ENCODE results near the gene KCNQ5.

Gene KCNQ5

DNA sequence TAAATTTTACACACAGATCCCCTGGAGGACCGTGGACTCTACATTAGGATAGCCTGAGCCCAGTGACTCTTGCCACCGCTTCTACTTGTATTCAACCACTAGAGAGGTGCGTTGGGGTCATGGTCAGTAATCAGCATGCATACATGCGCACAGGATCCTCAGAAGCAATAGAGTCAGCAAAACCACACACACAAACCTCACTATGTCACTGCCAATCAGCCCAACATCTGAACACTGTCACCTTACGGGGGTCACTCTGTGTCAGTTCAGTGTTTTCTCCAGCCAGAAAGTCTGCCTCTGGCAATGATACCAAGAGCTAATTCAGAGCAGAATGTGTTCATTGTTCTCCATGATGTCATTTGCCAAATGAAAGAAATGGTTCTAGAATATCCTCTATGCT lies 378.1 kb downstream of the KCNQ5 start:
- Mint-ChIP-seq H3K9me3 (no peaks in the 10 kb centered on the region), H3K27me3 (no peaks in the 10 kb centered on the region), H3K4me3 (no peak overlapping the region), H3K4me1 (no peaks in the 10 kb centered on the region), H3K27ac (no peak overlapping the region), H3K36me3 (no peaks in the 10 kb centered on the region)
- DNase-seq: no peak
- CTCF ChIA-PET: no interaction called here

DNA sequence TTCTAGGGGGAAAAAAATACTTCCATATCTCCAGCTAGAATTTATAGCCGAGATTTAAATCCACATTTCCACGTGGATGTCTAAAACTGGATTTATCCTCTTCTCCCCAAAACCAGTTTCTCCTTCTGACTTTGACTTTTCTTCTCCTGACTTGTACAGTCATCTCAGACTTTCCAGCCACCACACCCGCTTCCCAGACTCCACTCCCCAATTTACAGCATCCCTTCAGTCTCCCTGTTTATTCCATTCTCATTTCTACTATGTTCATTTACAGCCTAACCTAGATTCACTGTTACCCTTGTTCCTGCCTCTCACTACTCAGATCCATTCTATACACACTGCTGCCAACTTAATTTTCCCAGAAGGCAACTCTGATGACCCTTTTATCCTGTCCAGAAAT lies 378.6 kb downstream of the KCNQ5 start:
- no peak overlapping the region for H3K27ac Mint-ChIP-seq
- H3K4me3 Mint-ChIP-seq: no peak overlapping the region
- CTCF ChIA-PET: no interaction called here

DNA sequence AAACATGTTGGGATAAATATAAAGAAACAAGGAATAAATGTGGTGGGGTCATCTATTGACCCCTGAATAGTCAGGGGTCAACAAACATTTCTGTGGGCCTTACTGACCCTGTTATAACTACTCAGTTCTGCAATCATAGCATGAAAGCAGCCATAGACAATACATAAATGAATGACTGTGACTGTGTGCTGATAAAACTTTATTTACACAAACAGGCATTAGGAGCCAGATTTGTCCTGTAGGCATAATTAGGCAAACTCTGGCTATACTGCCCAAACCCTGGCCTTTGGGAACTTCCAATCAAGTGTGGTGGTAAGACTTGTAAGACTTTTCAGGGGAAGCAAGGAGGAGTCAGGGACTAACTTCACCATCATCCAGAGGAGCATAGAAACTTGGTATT lies 380.7 kb downstream of the KCNQ5 start:
- Mint-ChIP-seq H3K27me3 (no peaks in the 10 kb centered on the region), H3K27ac (no peak overlapping the region), H3K36me3 (no peaks in the 10 kb centered on the region), H3K4me1 (no peaks in the 10 kb centered on the region), H3K9me3 (no peaks in the 10 kb centered on the region), H3K4me3 (no peak overlapping the region)
- CTCF ChIA-PET: interaction anchor here (0.6 kb wide), 1 partner anchor 643 kb away, joined by 3 read pairs; no protein-coding TSS in a partner anchor
- no peak for DNase-seq

More for the DNA sequence above, 378.6 kb downstream of the KCNQ5 start:
- Mint-ChIP-seq H3K4me1 (no peaks in the 10 kb centered on the region), H3K27me3 (no peaks in the 10 kb centered on the region), H3K9me3 (no peaks in the 10 kb centered on the region), H3K36me3 (no peaks in the 10 kb centered on the region)
- DNase-seq: no peak

DNA sequence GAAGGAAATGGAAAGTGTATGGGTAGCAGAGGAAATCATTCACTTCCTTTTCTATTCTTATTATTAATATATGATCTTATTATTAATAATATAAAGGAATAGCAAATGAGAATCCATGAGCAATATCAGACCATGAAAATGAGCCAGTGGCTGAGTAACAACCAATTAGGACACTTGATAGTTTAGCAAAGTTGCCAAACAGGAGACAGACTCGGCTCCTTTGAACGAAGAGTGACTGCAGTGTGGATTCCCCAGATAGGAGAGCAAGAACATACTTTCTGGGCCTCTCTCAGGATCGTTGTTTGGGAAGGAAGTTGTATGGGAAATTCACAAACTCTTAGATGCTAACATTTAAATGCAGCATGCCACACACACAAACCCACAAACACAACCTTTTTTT lies 381.4 kb downstream of the KCNQ5 start:
- CTCF ChIA-PET: no interaction called here
- Mint-ChIP-seq H3K4me1 (no peaks in the 10 kb centered on the region), H3K36me3 (peaks cover 4% of the 10 kb centered on the region), H3K27me3 (no peaks in the 10 kb centered on the region), H3K9me3 (no peaks in the 10 kb centered on the region), H3K27ac (no peak overlapping the region), H3K4me3 (no peak overlapping the region)
- DNase-seq: no peak

DNA sequence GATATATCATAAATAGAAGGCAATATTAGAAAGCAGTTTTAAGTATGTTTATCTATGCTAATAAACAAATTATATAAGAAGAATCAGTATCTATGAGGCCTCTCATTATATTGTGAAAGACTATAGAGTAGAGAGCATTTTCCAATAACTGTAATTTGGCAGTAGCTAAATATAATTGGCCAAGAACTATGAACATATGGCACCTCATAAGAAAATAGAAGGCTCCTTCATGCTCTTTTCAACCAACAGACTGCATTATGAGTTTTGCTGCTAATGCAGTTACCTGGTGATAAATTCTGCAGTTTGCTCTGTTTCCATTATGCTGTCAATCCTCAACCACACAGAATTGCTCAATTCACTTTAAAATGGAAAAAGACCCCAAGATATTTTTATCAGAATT lies 382.4 kb downstream of the KCNQ5 start:
- no peak overlapping the region for H3K4me3 Mint-ChIP-seq
- no peaks in the 10 kb centered on the region for H3K9me3 Mint-ChIP-seq
- CTCF ChIA-PET: no interaction called here
- H3K27ac Mint-ChIP-seq: no peak overlapping the region
- no peaks in the 10 kb centered on the region for H3K27me3 Mint-ChIP-seq
- H3K36me3 Mint-ChIP-seq: peaks cover 4% of the 10 kb centered on the region
- no peaks in the 10 kb centered on the region for H3K4me1 Mint-ChIP-seq
- DNase-seq: no peak

DNA sequence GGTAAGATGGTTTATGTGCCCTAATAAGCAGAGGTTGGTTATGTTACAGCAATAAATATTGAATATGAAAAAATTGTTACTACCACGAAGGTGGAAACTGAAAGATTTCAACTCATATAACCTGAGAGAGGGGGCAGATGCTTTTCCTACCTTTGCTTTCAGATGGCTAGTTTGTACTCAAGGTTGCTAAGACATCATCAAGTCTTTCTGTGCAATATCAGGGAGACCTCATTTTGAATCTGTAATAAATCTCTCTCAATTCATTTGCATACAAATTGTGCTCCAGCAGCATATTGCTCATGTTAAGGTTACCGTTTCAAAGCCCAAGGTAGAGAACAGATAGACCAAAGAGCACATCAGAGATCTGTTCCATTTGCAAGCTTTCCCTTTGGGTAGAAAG lies 383.0 kb downstream of the KCNQ5 start:
- Mint-ChIP-seq H3K27ac (no peak overlapping the region), H3K4me1 (no peaks in the 10 kb centered on the region), H3K27me3 (no peaks in the 10 kb centered on the region), H3K9me3 (no peaks in the 10 kb centered on the region), H3K36me3 (peaks cover 4% of the 10 kb centered on the region), H3K4me3 (no peak overlapping the region)
- CTCF ChIA-PET: no interaction called here
- no peak for DNase-seq

DNA sequence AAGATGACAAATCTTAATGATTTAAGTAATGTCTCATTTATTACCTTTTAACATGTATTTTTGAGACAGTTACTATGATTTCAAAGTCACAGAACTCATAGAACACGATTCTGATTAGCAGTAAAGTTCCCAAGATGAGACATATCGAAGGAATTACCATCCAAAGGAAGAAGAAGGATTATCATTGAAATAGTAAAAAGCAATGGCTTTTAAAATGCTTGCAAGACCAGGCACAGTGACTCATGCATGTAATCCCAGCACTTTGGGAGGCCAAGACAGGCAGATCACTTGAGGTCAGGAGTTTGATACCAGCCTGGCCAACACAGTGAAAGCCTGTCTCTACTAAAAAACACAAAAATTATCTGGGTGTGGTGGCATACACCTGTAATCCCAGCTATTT lies 384.3 kb downstream of the KCNQ5 start:
- Mint-ChIP-seq H3K36me3 (peaks cover 4% of the 10 kb centered on the region), H3K27ac (no peak overlapping the region), H3K4me1 (no peaks in the 10 kb centered on the region), H3K9me3 (no peaks in the 10 kb centered on the region), H3K4me3 (no peak overlapping the region), H3K27me3 (no peaks in the 10 kb centered on the region)
- CTCF ChIA-PET: no interaction called here
- DNase-seq: no peak

DNA sequence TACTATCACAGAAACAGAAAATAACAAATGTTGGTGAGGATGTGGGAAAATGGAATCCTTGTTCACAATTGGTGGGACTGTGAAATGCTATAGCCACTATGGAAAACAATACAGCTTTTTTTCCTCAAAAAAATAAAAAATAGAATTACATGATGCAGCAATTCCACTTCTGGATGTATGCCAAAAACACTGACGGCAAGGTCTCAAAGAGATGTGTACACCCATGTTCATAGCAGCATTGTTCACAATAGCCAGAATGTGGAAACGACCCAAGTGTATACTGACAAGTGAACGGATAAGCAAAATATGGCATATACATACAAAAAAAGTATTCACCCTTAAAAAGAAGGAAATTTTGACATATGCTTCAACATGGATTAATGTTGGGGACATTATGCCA lies 390.1 kb downstream of the KCNQ5 start:
- CTCF ChIA-PET: no interaction called here
- H3K4me3 Mint-ChIP-seq: no peak overlapping the region
- H3K9me3 Mint-ChIP-seq: no peaks in the 10 kb centered on the region
- H3K4me1 Mint-ChIP-seq: no peaks in the 10 kb centered on the region
- no peak for DNase-seq
- H3K27ac Mint-ChIP-seq: no peak overlapping the region
- H3K27me3 Mint-ChIP-seq: no peaks in the 10 kb centered on the region
- H3K36me3 Mint-ChIP-seq: peaks cover 4% of the 10 kb centered on the region

DNA sequence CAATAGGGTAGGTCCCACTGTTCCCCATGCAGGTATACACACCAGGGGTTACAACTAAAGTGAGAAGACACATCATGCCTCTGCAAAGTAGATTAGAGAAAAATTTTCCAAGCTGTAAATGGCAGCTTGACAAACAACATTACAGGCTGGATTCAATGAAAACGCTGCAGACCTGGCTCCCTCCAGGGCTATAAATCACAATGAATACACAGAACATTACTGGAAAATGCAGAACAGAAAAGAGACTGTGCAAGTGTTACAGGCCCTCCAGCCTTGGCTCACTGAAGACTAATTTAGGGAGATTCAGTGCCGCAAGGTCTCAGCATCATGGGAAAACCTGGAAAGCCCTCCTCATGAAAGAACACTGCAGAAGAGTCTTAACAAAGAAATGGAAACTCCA lies 395.6 kb downstream of the KCNQ5 start:
- no peak for DNase-seq
- H3K27me3 Mint-ChIP-seq: no peaks in the 10 kb centered on the region
- H3K9me3 Mint-ChIP-seq: no peaks in the 10 kb centered on the region
- H3K36me3 Mint-ChIP-seq: no peaks in the 10 kb centered on the region
- H3K4me1 Mint-ChIP-seq: no peaks in the 10 kb centered on the region
- no peak overlapping the region for H3K4me3 Mint-ChIP-seq
- CTCF ChIA-PET: no interaction called here
- no peak overlapping the region for H3K27ac Mint-ChIP-seq

DNA sequence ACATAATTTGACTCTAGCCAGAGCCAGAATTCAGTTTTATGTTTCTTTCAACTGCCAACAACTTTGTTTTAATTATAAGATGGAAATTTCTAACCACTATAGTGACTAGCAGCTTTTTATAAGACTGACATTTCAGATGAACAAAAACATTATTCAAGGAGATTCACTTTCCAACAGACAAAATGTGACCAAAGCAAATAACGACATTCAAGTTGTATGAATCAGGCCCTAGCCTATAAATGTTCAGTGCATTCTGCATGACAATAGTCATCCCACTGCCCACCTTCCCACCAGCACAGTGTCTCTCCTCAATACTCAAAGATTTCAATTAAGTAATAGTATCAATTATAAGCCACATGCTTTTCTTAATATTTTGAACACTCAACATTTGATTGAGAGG lies 402.7 kb downstream of the KCNQ5 start:
- no peak for DNase-seq
- Mint-ChIP-seq H3K9me3 (no peaks in the 10 kb centered on the region), H3K4me1 (no peaks in the 10 kb centered on the region), H3K27ac (no peak overlapping the region), H3K36me3 (no peaks in the 10 kb centered on the region), H3K4me3 (no peak overlapping the region), H3K27me3 (no peaks in the 10 kb centered on the region)
- CTCF ChIA-PET: no interaction called here

DNA sequence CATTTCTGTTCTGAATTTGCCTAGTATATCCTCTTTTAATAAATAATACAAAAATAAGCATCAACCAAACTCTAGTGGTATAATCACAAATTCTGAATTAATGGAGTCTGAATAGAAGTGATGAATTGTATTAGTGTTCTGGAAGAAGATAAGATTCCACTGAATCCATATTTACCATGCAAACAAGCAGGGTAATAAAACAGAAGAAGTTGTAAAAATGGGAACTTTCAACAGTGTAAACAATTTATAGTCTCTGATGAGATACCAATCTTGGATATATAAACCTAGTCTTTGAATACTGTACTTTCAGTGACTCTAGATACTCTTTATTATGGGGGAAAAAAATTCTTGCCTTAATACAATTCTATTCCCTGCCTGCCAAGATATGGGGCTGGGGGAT lies 405.8 kb downstream of the KCNQ5 start:
- Mint-ChIP-seq H3K27me3 (no peaks in the 10 kb centered on the region), H3K27ac (no peak overlapping the region), H3K9me3 (no peaks in the 10 kb centered on the region), H3K4me1 (peaks cover 2% of the 10 kb centered on the region), H3K4me3 (no peak overlapping the region), H3K36me3 (no peaks in the 10 kb centered on the region)
- no peak for DNase-seq
- CTCF ChIA-PET: no interaction called here

DNA sequence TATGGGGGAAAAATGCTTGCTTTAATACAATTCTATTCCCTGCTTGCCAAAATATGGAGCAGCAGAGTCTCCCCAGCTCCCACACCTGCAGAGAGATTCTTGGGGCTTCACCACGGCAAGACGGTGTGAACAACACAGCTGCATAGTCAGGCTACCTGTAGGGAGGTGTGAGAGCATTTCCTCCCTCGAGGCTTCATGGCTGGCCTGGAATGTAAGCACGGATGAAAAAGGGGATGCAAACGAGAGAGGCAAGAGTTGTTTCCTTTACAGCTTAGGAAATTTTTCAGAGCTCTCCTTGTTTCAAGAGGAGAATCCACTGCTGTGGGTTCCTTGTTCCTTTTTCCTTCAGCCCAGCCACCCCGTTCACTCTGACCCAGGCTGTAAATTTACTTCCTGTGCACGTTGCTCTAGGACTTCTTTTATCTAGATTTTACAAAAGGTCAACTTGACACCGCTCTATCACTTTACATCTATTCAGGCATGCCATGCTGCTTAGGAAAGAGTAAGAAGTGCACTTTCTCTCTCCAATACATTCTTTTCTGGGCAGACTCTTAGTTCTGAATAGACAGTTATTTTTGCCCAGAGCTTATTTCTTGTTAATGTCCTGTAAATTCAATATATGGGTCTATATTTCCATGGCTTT lies 406.4 kb downstream of the KCNQ5 start:
- no peak for DNase-seq
- no peak overlapping the region for H3K27ac Mint-ChIP-seq
- no peaks in the 10 kb centered on the region for H3K27me3 Mint-ChIP-seq
- no peaks in the 10 kb centered on the region for H3K9me3 Mint-ChIP-seq
- no peaks in the 10 kb centered on the region for H3K36me3 Mint-ChIP-seq
- H3K4me3 Mint-ChIP-seq: no peak overlapping the region
- CTCF ChIA-PET: no interaction called here
- peaks cover 3% of the 10 kb centered on the region for H3K4me1 Mint-ChIP-seq

DNA sequence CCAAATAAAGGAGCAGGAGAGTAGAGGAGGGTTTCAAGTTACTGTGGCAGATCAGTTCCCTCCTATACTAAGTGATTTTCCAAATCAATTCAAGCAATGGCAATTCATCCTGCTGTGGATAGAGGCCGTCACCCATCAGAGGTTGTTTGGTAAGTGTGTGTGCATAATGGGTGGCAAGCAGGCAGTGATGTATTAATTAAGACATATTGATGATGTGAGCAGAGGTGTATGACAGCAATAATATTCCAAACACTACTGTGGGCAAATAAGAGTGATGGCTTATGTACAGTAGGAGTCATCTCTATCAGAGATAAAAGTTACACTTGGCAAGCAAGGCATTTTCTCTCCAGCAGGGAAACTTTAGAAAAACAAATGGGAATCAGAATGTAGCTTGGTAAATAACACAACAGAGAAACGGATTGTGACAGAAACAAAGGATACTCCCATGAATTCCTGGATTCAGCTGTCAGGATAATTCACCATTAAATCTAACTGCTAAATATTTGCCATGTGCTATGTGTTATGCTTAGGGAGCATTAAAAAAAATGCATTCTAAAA lies 407.1 kb downstream of the KCNQ5 start:
- H3K27me3 Mint-ChIP-seq: no peaks in the 10 kb centered on the region
- H3K4me1 Mint-ChIP-seq: peaks cover 3% of the 10 kb centered on the region
- CTCF ChIA-PET: no interaction called here
- no peak for DNase-seq
- no peaks in the 10 kb centered on the region for H3K36me3 Mint-ChIP-seq
- no peak overlapping the region for H3K4me3 Mint-ChIP-seq
- H3K9me3 Mint-ChIP-seq: no peaks in the 10 kb centered on the region
- no peak overlapping the region for H3K27ac Mint-ChIP-seq

DNA sequence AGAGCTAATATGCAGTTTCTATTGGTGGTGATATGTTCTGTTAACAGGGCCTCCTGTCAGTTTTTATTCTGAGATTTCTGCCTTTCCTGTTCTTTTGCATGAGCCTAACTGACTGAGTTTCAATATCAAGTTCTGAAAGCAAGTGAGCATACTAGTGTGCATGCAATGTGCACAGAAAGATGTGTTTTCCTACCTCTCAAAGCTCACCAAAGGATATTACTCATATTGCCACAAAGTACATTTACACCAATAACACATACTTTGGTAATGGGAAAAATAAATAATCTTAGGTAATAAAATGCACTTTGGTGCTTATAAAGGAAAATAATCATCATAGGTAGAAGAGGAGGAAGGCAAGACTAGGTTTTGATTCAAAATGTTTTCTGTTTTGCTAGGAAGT lies 408.4 kb downstream of the KCNQ5 start:
- Mint-ChIP-seq H3K27ac (no peak overlapping the region), H3K36me3 (no peaks in the 10 kb centered on the region), H3K4me1 (peaks cover 3% of the 10 kb centered on the region), H3K9me3 (no peaks in the 10 kb centered on the region), H3K4me3 (no peak overlapping the region), H3K27me3 (no peaks in the 10 kb centered on the region)
- DNase-seq: no peak
- CTCF ChIA-PET: no interaction called here

DNA sequence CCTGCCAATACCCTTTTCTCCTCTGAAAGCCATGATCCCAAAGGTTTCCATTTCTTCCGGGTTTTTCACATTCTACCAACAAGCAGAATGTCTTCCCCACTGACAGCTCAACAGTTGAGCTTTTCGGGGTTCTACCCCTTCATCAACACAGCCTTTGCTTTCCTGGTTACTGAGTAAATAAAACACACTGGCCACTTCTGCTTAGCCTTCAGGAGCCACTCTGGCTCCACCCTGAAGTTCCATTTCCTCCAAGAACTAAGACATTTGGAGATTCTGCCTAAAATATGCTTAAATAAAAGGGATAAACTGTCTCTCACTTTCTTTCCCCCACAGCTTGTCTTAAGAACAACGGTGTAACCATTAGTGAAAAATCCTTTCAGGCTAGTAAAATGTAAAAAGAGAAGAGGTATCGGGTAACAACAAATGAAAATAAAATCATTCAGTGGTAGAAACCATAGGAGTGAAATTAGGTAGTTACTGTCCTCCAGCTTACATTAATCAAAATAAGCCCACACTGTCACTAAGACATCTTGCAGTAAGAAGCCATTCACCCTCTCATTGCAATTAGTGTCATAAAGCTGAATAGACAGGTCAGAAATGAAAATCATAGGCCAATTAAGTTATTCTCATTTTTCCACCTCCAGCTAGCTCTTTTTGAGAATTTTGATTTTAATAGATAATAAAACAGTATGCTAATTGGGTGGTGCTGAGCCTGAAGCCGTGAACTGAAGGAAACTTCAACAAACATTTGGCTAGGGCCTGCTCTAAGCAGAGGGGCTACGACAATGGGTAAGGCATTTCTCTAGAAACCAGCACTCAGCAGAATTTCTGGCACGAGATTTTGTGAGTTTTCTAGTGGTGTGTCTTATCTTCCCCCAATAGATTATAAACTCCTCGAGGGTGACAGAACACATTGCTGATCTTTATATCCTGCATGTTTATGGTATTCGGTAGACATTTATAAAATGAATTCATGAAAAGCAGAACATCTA lies 409.2 kb downstream of the KCNQ5 start:
- CTCF ChIA-PET: no interaction called here
- H3K27ac Mint-ChIP-seq: no peak overlapping the region
- H3K36me3 Mint-ChIP-seq: no peaks in the 10 kb centered on the region
- no peaks in the 10 kb centered on the region for H3K9me3 Mint-ChIP-seq
- no peak overlapping the region for H3K4me3 Mint-ChIP-seq
- H3K4me1 Mint-ChIP-seq: peaks cover 3% of the 10 kb centered on the region
- H3K27me3 Mint-ChIP-seq: no peaks in the 10 kb centered on the region
- DNase-seq: no peak
